Epithelial cell of prostate (primary cell): ENCODE results near the gene SNRPB2.

Source experiments
- DNase-seq: peaks from one replicate; pipeline ENCODE4 v3.0.0-alpha.2; 2011; ENCODE audit warnings: low read depth, low spot score
- H3K27ac ChIP-seq: fragments of 450-650 bp; 2 replicates; pipeline ENCODE4 v1.5.1; 2017; ENCODE audit warnings: mild to moderate bottlenecking

Gene SNRPB2

GRCh38 chr20:16778159-16778558, 48.3 kb downstream of the SNRPB2 start:
- no peak for DNase-seq
- H3K27ac ChIP-seq, result no peak overlapping the region

DNA sequence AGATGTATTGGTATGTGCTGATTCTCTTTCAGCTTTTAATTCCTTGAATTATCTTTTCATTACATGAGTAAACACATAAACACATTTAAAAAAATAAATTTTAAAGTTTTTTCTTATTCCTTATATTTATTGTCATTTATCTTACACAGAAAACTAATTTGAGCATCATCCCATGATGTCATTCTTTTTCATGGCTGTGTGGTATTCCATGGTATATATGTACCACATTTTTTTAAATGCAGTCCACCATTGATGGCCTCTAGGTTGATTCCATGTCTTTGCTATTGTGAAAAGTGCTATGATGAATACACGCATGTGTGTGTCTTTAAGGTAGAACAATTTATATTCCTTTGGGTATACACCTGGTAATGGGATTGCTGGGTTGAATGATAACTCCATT, 51.7 kb downstream of the SNRPB2 start:
- no peak for DNase-seq
- H3K27ac ChIP-seq, result no peak overlapping the region

DNA sequence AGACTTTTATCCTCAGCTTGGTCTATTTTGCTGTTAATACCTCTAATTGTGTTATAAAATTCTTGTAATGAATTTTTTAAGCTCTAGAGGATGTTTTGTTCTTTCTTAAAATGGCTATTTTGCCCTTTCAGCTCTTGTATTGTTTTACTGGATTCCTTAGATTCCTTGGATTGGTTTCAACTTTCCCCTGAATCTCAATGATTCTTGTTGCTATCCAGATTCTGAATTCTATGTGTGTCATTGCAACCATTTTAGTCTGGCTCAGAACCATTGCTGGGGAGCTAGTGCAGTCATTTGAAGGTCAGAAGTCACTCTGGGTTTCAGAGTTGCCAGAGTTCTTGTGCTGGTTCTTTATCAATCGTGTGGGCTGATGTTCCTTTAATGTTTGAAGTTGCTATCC, 55.4 kb downstream of the SNRPB2 start:
- no peak for DNase-seq
- H3K27ac ChIP-seq, result no peak overlapping the region
